IPS-15b (cell line): ENCODE measurements around the gene CTH.

Source experiments
- H3K27me3 ChIP-seq: one replicate; pipeline ENCODE4 v1.6.1; 2013; ENCODE audit warnings: low read length; ENCODE audit not compliant: control insufficient read depth, insufficient read depth
- H3K36me3 ChIP-seq: one replicate; pipeline ENCODE4 v1.6.1; 2013; ENCODE audit warnings: low read length; ENCODE audit not compliant: control insufficient read depth, insufficient read depth
- H3K4me1 ChIP-seq: one replicate; pipeline ENCODE4 v1.6.1; 2013; ENCODE audit warnings: mild to moderate bottlenecking, low read length; ENCODE audit not compliant: control insufficient read depth, insufficient read depth
- H3K4me3 ChIP-seq: one replicate; pipeline ENCODE4 v1.5.1; 2013; ENCODE audit warnings: low read depth, low read length
- H3K9ac ChIP-seq: one replicate; pipeline ENCODE4 v1.6.1; 2013; ENCODE audit warnings: low read depth, mild to moderate bottlenecking, low read length
- H3K9me3 ChIP-seq: one replicate; pipeline ENCODE4 v1.6.1; 2013; ENCODE audit warnings: mild to moderate bottlenecking, low read length; ENCODE audit not compliant: control insufficient read depth, insufficient read depth

CTH gene

GRCh38 chr1:70487459-70487815 is 76.4 kb downstream of the CTH start:
- H3K36me3 ChIP-seq = no peaks in the 10 kb centered on the region
- no peak overlapping the region for H3K9ac ChIP-seq
- no peaks in the 10 kb centered on the region for H3K27me3 ChIP-seq
- H3K9me3 ChIP-seq = no peaks in the 10 kb centered on the region
- H3K4me3 ChIP-seq = no peak overlapping the region
- no peaks in the 10 kb centered on the region for H3K4me1 ChIP-seq

- no peaks in the 10 kb centered on the region for H3K36me3 ChIP-seq
- no peak overlapping the region for H3K9ac ChIP-seq
- H3K27me3 ChIP-seq = no peaks in the 10 kb centered on the region
- no peaks in the 10 kb centered on the region for H3K4me1 ChIP-seq
- no peaks in the 10 kb centered on the region for H3K9me3 ChIP-seq
- no peak overlapping the region for H3K4me3 ChIP-seq
These were observed 77.0 kb downstream of the CTH start for GRCh38 chr1:70487910-70488665.
